ENCODE measurements around the gene UPF2. TPM values are rescaled to one million over a fixed set of nuclear protein-coding genes. Genes with fewer than 3 reads are reported as not detected.
"Not testable (repeated sequence)": the region's sequence is repeated elsewhere in the genome, so short reads cannot be mapped to it uniquely, and the experiment has no call there.

UPF2 gene
- polyA plus RNA-seq, 4 donors, result 27.3 to 39.8 (median 37.7) TPM

DNA sequence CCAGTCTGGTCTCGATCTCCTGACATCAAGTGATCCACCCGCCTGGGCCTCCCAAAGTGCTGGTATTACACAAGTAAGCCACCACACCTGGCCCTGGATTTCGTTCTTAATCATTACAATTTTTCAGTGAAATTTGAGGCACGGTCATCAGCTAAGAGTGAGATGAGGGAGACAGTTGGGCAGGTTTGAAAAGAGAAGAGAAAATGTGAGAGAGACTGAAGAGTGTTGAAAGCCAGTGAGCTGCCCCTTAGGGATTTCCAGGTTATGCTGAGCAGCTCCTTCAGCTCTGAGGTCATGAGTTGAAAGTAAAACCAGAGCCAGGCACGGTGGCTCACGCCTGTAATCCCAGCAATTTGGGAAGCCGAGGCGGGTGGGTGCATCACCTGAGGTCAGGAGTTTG is 5.9 kb upstream of the UPF2 start:
- DNase-seq (ENCODE audit: low read depth in 4 of 4, low spot score in 3 of 4), result no peak

DNA sequence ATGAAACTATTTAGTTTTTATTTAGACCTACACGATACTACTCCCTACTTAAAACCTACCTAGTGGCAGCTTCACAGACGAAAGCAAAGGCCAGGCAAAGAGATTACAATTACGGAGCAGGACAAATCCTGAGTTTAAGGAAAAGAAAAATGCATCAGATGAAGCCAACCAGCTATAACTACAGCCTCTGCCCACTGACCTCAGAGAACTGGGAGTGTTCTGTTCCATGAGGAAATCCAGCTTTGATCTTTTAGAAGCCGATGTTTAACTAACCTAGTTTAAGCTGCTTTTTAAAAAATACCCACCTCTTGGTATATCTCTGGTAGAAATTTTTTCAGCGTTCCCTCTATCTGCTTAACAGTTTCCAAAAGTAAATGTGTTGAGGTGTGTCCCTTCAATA is 3.0 kb upstream of the UPF2 start:
- DNase-seq (ENCODE audit: low read depth in 4 of 4, low spot score in 3 of 4), result no peak

DNA sequence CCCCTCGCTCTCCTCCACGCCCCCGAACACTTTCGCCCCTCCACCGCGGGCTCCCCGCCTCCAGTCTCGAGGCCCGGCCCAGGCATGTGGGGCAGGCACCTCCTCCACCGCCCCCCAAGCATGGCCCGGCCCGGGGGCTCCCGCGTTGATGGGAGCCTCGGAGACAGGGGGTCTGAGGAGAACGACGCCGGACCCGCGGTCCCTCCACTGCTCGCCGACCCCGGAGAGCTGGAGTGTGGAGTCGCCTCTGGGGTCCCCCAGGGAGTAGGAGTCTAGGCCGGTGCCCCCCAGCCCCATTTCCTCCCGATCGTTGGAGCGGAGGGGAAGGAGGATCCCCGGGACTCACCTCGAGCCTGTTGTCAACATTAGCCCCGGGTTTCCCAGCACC is 206 bp downstream of the UPF2 start:
- no peak for DNase-seq (ENCODE audit: low read depth in 4 of 4, low spot score in 3 of 4)

DNA sequence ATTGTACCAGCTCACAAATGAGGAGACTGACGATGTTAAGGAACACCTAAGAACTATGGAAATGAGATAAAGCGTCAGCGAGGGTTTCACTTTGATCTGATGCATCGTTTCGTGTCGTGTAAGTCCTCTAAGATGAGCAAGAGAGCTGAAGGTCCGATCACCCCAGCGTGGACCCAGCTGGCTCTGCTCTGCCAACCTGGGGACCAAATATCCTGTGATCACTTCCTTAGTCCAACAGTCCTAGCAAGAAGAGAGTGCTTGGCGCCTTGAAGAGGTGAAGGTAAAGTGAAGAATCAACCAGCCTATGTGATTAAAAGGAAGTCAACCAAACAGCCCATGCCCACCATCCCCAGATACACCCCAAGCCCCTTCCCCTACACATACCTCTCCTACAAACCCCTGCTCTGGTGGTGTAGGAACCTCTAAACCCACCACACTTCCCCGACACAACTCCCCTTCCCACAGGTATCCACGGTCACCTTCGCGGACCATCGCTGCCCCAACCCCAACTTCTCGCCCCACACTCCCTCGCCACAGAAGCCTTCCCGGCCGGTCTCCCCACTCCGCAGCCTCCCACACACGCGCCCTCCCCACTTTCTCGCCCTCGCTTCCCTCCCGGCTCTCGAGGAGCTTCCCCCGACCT is 722 bp downstream of the UPF2 start:
- no peak for DNase-seq (ENCODE audit: low read depth in 4 of 4, low spot score in 3 of 4)

DNA sequence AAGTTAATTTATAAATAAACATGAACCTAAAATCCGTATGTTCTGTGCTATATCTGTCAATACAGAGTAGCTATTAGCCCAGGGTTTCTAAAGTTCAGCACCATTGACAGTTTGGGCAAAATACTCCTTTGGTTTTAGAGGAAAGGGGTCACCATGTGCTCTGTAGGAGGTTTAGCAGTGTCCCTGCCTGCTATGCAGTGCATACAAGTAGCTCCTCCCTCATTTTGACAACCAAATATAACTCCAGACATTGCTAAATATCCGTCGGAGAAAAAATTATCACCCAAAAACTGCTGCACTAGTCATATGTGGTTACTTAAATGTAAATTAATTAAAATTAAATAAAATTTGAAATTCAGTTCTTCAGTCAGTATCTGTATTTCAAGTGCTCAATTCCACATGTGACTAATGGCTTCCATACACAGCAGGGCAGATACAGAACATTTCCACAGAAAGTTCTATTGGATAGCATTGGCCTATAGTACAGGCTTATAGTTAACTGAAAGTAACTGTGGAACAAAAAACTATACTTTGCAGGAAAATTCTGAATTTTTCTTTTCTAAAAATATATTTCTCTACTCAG is 6.4 kb downstream of the UPF2 start:
- no peak for DNase-seq (ENCODE audit: low read depth in 4 of 4, low spot score in 3 of 4)

DNA sequence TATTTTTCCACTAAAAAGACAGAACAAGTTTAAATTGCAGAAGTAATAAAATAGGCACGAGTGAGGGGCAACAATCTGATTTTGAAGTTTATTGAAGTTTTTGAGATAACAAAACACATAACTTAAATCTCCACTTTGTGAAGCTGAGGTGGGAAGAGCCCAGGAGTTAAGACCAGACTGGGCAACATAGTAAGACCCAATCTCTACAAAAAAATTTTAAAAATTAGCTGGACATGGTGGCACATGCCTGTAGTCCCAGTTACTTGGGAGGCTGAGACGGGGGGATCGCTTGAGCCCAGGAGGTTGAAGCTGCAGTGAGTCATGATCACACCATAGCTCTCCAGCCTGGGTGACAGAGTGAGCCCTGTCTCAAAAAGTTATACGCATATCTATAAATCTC is 11.2 kb downstream of the UPF2 start:
- DNase-seq (ENCODE audit: low read depth in 4 of 4, low spot score in 3 of 4), result no peak

DNA sequence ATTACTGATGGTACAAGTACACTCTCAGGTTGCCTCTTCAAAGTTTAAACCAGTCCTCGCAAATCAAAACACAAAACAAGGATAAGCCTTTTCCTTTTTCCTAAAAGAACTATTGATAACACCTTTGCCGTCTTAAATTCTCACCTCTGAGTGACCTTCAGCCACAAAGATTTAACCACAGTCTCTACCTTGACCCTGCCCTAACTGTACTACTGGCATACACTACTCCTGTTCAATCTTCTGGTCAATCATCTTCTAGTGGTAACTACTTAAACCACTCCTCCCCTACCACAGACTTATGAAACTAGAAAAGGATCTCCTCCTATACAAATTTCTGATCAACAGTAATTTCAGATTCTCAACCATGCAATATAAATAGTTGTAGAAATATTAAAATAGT is 15.1 kb downstream of the UPF2 start:
- DNase-seq (ENCODE audit: low read depth in 4 of 4, low spot score in 3 of 4), result no peak

DNA sequence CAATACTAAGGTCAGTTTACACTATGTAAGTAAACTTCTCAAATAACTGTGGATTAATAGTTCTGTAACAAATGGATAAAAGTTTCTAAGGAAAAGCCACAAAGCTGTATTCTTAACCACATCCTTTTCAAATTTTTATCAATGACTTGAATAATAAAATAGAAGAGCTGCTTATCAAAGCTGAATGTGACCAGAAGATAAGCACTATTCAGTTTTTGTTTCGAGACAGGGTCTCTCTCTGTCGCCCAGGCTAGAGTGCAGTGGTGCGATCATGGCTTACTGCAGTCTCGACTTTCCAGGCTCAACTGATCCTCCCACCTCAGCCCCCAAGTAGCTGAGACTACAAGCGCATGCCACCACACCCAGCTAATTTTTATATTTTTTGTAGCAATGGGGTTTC is 17.0 kb downstream of the UPF2 start:
- DNase-seq (ENCODE audit: low read depth in 4 of 4, low spot score in 3 of 4), result no peak

DNA sequence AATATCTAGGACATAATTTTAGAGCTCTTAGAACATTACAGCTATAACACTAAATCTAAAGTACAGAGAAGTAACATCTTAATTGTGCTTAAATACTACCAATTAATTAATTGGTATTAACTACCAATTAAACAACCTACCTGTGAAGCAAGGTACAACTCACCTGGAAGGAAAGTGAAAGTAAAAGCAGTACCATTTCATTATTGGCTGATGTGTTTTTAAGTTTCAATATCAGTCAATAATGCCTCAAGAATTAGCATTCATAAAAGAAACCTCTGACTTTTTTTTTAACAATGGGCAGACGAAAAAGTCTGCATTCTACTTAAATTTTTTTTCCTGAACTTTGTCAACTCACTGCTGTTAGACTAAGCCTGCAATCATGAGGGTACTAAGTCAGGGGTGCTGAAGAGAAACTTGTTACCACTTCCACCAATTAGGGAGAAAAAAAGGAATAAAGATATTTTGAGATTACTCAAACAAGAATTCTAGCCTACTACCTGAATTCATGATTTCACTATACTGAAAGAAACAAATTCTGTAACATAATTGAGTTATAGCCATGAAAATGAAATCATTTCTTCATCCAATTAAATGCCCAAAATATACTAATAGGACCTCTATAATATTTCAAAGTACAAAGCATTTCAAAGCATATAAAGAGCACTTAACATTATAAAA is 19.9 kb downstream of the UPF2 start:
- no peak for DNase-seq (ENCODE audit: low read depth in 4 of 4, low spot score in 3 of 4)

DNA sequence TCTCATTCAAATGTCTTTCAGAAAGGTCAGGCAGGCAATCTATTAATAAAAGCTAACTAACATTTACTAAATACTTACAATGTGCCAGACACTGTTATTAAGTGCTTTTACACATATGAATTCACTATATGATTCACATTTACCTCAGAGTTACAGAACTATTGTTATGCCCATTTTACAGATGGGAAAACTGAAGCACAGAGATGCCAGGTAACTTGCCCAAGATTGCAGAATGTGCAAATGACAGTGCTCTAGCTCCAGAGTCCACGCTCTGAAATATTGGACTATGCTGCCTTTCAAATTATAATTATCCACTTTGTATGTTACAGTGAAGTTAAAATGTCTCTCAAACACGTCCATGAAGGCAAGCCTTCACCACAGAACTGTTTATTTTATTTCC is 22.0 kb downstream of the UPF2 start:
- no peak for DNase-seq (ENCODE audit: low read depth in 4 of 4, low spot score in 3 of 4)

DNA sequence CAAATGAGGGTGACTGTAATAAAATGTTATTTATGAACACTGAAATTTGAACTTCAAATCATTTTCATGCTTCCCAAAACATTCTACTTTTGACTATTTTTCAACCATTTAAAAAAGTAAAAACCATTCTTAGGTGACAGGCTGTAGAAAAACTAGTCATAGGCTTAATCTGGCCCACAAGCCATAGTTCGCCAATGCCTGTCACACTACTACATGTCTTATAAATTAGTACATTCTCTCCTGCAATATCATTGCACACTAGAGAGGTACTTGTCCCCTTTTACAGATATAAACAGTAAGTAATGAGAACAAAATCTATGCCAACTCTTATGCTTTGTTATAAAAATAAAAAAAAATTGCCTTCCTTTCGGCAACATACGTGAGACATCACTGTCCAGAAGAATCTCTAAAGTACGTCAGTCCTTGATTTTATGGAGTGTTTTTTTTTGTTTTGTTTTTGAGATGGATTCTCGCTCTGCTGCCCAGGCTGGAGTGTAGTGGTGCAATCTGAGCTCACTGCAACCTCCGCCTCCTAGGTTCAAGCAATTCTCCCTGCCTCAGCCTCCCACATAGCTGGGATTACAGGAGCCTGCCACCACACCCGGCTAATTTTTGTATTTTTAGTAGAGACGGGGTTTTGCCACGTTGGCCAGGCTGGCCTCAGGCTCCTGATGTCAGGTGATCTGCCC is 23.2 kb downstream of the UPF2 start:
- no peak for DNase-seq (ENCODE audit: low read depth in 4 of 4, low spot score in 3 of 4)

DNA sequence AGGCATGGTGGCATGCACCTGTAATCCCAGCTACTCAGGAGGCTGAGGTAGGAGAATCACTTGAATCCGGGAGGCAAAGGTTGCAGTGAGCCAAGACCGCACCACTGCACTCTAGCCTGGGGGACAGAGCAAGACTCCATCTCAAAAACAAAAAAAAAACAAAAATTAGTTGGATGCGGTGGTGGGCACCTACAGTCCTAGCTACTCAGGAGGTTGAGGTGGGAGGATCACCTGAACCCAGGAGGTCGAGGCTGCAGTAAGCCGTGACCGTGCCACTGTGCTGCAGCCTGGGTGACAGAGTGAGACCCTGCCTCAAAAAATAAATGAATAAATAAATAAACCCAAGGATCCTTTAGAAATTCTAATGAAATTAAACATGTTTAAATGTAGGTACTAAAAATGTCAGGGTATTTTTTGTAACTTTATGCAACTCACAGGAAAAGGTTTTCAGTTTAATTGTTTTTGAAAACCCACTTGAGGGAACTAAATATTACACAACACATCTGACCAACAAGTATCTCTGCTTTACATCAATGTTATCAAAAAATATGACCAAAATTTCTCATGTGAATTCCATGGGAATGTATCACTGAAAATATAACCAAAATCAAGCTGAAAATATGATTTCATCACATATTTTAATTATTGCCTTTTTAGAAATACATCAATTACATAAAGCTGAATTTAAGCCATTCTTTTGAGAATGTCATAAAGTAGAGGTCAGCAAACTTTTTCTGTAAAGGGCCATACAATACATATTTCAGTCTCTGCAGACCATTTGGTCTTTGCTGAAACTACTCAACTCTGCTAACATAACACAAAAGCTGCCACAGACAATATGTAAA is 23.9 kb downstream of the UPF2 start:
- DNase-seq (ENCODE audit: low read depth in 4 of 4, low spot score in 3 of 4), result no peak

DNA sequence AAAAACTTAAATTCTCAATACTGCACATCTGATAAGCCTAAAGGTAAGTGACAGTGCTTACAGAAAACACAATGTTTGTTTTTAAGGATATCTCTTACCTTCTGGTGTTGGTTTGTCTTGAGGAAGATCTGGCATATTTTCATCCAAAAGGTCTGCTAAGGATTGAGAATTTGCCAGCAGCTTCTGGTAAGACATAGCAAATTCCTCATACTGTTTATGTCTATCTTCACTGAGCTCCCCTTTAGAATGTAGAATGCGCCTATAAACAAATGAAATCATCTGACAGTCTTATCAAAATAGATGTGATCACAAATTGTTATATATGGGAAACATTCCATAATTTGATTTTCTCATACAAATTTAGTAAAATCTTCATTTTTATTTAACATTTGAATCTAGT is 28.7 kb downstream of the UPF2 start:
- no peak for DNase-seq (ENCODE audit: low read depth in 4 of 4, low spot score in 3 of 4)

DNA sequence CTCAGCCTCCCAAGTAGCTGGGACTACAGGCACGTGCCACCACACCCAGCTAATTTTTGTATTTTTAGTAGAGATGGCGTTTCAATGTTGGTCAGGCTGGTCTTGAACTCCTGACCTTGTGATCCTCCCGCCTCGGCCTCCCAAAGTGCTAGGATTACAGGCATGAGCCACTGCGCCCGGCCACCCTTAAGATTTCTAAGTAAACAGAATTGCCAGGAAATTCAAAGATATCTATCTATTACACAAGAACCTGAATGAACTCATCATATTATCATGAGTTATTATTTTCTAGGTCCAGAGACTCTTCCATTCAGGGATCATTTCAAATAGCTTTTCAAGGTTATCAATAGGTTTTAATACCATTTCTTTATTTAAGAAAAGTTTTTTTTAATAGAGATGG is 29.2 kb downstream of the UPF2 start:
- DNase-seq (ENCODE audit: low read depth in 4 of 4, low spot score in 3 of 4), result not testable (repeated sequence)

DNA sequence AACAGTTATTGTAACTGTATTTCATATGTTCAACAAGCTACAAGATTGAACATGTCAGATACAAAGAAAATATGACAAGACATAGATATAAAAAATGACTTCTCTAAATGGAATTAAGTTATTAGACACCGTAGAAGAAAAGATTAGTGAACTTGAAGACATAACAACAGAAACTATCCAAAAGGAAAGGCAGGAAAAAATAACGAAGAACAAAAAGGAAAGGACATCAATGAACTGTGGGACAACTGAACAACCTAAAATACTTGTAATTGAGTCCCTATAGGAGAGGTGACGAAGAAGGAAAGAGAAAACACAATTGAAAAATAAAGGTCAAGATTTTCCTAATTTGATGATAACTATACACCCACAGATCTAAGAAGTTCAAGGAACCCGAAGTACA is 32.3 kb downstream of the UPF2 start:
- no peak for DNase-seq (ENCODE audit: low read depth in 4 of 4, low spot score in 3 of 4)

DNA sequence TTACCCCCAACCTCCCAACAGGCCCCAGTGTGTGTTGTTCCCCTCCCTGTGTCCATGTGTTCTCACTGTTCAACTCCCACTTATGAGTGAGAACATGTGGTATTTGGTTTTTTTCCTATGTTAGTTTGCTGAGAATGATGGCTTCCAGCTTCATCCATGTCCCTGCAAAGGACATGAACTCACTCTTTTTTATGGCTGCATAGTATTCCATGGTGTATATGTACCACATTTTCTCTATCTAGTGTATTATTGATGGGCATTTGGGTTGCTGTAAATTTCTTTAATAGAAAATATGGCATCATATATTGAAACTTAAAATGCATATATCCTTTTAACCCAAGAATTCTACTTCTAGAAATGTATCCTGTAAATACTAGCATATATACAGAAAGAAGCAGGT is 33.8 kb downstream of the UPF2 start:
- DNase-seq (ENCODE audit: low read depth in 4 of 4, low spot score in 3 of 4), result not testable (repeated sequence)

DNA sequence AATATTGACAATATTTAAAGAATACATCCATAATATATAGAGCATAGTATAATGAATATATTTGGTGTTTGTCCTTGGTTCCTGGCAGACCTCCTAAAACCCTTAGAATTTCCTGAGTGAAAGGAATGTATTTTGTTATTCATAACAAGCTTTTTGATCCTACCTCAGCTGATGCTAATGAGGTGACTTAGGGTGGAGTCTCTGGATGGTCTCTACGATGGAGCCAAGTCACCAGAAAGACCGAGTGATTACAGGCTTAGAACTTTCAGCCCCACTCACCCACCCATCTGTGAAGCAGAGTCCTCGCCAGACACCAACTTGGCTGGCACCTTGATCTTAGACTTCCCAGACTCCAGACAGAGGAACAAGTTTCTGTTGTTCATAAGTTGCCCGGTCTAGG is 35.9 kb downstream of the UPF2 start:
- DNase-seq (ENCODE audit: low read depth in 4 of 4, low spot score in 3 of 4), result no peak

DNA sequence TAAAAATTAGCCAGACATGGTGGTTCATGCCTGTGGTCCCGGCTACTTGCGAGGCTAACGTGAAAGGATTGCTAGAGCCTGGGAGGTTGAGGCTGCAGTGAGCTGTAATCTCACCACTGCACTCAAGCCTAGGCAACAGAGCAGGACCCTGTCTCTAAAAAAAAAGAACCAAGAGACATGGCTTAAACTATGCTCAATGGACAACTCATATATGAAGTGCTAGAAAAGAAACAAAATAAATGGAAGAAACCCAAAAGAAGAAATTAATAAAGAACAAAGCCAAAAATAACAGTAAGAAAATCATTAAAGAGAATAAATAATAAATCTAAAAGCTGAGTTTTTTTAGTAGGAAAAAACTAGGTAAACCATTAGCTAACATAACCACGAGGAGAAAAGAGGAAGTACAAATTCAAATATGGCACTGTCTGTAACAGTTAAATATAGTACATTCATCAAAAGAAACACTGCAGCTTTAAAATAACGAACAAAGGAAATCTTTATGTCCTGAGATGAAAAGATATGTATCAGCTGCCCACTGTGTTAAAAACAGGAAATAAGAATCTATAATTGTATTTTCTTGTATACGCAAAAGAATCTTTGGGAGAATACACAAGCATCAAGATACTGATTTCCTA is 48.7 kb downstream of the UPF2 start:
- DNase-seq (ENCODE audit: low read depth in 4 of 4, low spot score in 3 of 4), result no peak

DNA sequence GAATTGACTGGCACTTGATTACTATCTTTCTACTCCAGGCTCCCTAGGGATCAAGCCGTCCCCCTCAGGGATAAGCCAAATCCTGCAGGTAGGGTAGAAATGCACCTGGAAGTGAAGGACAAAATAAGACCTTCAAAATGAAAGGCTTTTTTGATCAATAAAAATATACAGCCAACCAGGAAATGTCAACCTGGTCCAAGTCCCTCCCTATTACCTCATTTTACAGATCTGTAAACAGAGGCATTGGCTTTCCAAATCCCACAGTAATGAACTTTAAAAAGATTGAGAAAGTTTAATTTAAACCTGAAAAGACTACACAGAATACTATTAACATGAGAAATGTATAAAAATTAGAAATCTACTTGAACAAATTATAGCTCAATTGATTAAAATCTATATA is 53.7 kb downstream of the UPF2 start:
- no peak for DNase-seq (ENCODE audit: low read depth in 4 of 4, low spot score in 3 of 4)

DNA sequence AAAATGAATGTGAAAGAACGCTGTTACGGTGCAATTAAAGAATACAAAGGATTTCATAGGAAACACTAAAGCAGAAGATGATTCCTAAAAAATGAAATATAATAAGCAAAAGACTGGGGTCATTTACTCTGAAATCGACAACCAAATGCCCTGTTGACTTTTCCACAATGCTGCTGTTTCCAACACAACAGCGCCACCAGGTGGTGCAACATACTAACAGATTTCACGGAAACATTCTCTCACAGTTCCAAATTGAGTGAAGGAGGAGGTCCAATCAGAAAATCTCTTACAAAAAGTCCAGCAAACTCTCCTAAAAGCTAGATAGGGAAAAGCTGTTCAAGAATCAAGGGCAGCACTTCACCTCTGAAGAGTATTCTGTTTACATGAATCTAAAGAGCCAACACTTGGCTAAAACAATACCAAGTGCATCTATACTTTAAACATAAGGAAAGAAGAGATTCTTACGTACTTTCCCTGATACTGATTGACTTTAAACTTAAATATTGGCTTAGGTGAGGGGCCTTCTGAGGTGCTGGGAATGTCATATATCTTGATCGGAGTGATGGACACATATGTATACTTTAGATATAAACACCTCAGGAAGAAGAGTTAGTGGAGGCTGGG is 55.9 kb downstream of the UPF2 start:
- DNase-seq (ENCODE audit: low read depth in 4 of 4, low spot score in 3 of 4), result peak; percentile 59 to 71 (median 66)
